Mucosa of rectum (tissue), 2 donors: ENCODE data around the gene LPCAT1.
"Not testable (repeated sequence)": the region's sequence is repeated elsewhere in the genome, so short reads cannot be mapped to it uniquely, and the experiment has no call there.

Experiments used
- H3K27ac ChIP-seq, 2 donors: one replicate each; pipeline ENCODE4 v1.7.0; 2013; ENCODE audit warnings: inconsistent platforms in 2 of 2, low read depth in 2 of 2, low read length in 2 of 2
- H3K27me3 ChIP-seq, 2 donors: one replicate each; pipeline ENCODE4 v1.7.0; 2013; ENCODE audit warnings: low read length in 2 of 2; ENCODE audit not compliant: control insufficient read depth in 2 of 2, insufficient read depth in 2 of 2
- H3K36me3 ChIP-seq, 2 donors: one replicate each; pipeline ENCODE4 v1.7.0; 2013; ENCODE audit warnings: low read length in 2 of 2; ENCODE audit not compliant: control insufficient read depth in 2 of 2, insufficient read depth in 2 of 2
- H3K4me1 ChIP-seq, 2 donors: one replicate each; pipeline ENCODE4 v1.7.0; 2013; ENCODE audit warnings: low read length in 2 of 2, mild to moderate bottlenecking in 1 of 2; ENCODE audit not compliant: control insufficient read depth in 2 of 2, insufficient read depth in 2 of 2
- H3K4me3 ChIP-seq, 2 donors: one replicate each; pipeline ENCODE4 v1.7.0; 2013; ENCODE audit warnings: low read length in 2 of 2
- H3K9ac ChIP-seq, 2 donors: one replicate each; pipeline ENCODE4 v1.7.0; 2013; ENCODE audit warnings: low read length in 2 of 2, low read depth in 1 of 2, mild to moderate bottlenecking in 1 of 2
- H3K9me3 ChIP-seq, 2 donors: one replicate each; pipeline ENCODE4 v1.7.0; 2013; ENCODE audit warnings: low read length in 2 of 2; ENCODE audit not compliant: control insufficient read depth in 2 of 2
- donor health status: healthy.
- donor health status: Normal muscosa, but diverticular disease.

LPCAT1 gene

DNA sequence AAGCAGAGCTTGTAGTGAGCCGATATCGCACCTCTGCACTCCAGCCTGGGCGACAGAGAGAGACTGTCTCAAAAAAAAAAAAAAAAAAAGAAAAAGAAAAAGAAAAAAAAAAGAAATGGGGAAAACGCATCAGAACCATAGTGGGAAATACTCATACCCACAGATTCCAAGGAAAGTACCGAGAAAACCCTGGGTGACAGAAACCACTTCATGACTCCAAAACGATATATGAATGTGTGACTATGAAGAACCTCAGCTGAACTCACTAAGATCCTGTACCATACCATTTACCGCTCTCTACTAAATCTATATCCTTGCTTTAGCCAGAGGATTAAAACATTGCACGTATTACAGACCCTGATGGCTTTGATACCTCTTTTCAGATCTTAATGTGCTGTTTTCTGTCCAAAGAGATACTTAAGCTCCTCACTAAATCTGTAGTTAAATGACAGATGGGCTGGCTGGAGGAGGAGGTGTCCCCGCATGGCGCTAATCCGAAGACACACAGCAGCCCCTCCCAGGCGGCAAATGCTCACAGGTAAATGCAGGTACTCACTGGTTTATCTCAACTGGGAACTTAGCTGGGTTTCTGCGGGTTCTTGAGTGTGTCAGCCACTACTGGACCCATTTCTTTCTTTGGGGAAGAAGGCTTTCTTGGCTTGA, 2.8 kb downstream of the LPCAT1 start:
- no peak overlapping the region for H3K4me3 ChIP-seq
- H3K9me3 ChIP-seq: no peaks in the 10 kb centered on the region
- peaks cover 9 to 19% of the 10 kb centered on the region in 2 donors for H3K4me1 ChIP-seq
- peaks cover 0 to 6% of the 10 kb centered on the region in 2 donors for H3K36me3 ChIP-seq
- H3K27ac ChIP-seq: no peak overlapping the region
- no peak overlapping the region for H3K9ac ChIP-seq
- no peaks in the 10 kb centered on the region for H3K27me3 ChIP-seq

DNA sequence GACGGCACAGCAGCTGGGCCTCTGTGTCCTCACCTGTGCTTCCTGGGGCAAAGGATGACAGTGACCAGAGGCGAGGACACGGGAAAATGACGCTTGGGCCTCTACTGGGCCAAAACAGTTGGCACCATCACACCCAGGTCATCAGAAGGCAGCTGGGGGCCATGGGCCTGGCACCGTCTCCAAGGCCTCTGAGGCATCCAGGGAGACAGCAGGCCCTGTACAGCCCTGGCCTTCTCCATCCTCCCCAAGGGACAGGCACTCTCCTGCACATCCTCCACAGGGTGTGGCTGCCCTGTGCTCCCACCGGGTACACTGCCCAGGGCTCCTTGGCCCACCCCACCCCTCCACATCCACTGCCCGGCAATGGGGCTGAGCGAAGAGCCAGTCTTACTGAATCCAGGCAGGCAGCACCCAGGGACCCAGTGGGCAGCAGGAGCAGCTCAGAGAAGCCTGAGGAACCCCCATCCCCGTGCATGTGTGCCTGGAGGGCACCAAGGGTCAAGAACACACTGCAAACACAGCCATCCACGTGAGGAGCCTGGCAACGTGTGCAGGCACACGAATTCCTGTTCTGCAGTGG, 4.0 kb downstream of the LPCAT1 start:
- Histone ChIP-seq H3K9me3 (no peaks in the 10 kb centered on the region), H3K4me3 (no peak overlapping the region), H3K4me1 (peaks cover 9 to 19% of the 10 kb centered on the region in 2 donors), H3K27ac (no peak overlapping the region), H3K36me3 (peaks cover 0 to 6% of the 10 kb centered on the region in 2 donors), H3K9ac (no peak overlapping the region), H3K27me3 (no peaks in the 10 kb centered on the region)

GRCh38 chr5:1517838-1518237, 5.9 kb downstream of the LPCAT1 start:
- no peaks in the 10 kb centered on the region for H3K27me3 ChIP-seq
- no peak overlapping the region for H3K27ac ChIP-seq
- no peak overlapping the region for H3K4me3 ChIP-seq
- peaks cover 0 to 6% of the 10 kb centered on the region in 2 donors for H3K36me3 ChIP-seq
- H3K9ac ChIP-seq: no peak overlapping the region
- peaks cover 3 to 11% of the 10 kb centered on the region in 2 donors for H3K4me1 ChIP-seq
- no peaks in the 10 kb centered on the region for H3K9me3 ChIP-seq

DNA sequence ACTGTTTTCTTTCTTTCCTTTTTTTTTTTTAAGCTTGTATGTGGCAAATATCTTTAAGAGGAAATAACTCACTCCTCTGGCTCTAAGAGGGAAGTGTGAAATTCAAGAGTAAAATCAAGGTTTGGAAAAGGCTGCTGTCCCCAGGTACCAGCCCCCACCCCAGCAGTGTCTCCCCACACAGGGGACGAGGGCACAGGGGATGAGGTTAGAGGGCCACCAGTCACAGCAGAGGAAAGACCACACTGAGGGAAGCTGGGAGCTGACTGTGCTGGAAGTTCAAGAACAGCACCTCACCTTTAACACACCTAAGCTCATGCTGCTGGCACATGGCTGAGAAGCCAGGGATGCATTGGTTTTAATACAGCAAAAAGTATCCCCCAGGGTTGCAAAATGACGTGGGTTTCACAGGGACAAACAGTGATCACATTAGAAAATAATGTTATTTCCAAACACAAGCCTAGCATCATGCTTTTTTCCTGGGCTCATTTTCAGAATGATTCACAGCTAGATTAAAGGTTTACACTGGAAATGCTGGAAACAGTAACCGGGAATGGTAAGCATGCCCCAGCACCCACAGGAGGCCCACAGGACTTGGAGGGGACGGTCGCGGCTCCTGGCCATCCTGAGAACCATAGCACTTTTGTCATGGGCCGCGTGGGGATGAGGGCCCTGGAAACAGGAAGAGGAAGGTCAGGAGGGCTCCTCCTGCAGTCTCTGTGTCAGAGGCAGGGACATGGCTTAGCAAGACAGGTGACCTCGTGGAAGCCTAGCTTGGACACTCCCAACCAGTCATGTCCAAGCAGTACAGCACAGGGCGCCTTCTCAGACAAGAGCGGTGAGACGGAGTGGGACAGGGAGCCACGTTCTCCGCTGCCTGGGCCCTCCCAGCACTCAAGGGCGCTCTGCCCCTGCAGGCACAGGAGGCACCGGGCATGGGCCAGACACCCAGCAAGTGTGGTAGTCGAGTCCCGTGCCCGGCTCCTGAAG, 6.9 kb downstream of the LPCAT1 start:
- H3K27ac ChIP-seq: no peak overlapping the region
- H3K4me1 ChIP-seq: peaks cover 2 to 3% of the 10 kb centered on the region in 2 donors

GRCh38 chr5:1515921-1516571, 7.7 kb downstream of the LPCAT1 start:
- H3K27ac ChIP-seq: no peak overlapping the region
- peaks cover 0 to 2% of the 10 kb centered on the region in 2 donors for H3K4me1 ChIP-seq
- H3K36me3 ChIP-seq: peaks cover 0 to 7% of the 10 kb centered on the region in 2 donors
- H3K27me3 ChIP-seq: no peaks in the 10 kb centered on the region
- no peak overlapping the region for H3K4me3 ChIP-seq
- H3K9me3 ChIP-seq: no peaks in the 10 kb centered on the region
- H3K9ac ChIP-seq: no peak overlapping the region

More for the DNA sequence above, 6.9 kb downstream of the LPCAT1 start:
- no peaks in the 10 kb centered on the region for H3K27me3 ChIP-seq
- peaks cover 0 to 7% of the 10 kb centered on the region in 2 donors for H3K36me3 ChIP-seq
- H3K9me3 ChIP-seq: no peaks in the 10 kb centered on the region
- no peak overlapping the region for H3K9ac ChIP-seq
- no peak overlapping the region for H3K4me3 ChIP-seq

DNA sequence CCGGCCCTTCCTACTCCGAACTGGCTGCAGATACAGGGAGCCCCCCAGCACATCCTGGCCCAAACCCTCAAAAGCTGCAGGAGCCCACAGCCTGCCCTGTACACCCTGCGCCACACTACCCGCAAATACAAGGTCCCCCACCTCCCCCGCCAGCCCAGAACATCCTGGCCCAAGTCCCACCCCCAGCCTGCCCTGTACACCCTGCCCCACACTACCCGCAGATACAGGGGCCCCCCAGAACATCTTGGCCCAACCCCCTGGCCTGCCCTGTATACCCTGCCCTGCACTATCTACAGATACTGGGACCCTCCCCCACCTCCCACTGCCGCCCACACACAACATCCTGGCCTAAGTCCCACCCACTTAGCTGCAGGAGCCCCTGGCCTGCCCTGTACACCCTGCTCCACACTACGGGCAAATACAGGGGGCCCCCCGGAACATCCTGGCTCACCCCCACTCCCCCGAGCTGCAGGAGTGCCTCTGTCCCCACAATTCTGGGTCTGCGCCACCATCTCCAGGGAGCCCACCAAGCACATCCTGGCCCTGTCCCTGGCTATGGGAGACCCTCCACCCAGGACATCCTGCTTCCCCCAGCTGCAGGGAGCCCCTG, 8.3 kb downstream of the LPCAT1 start:
- H3K36me3 ChIP-seq: peaks cover 0 to 7% of the 10 kb centered on the region in 2 donors
- no peak overlapping the region for H3K4me3 ChIP-seq
- H3K27me3 ChIP-seq: no peaks in the 10 kb centered on the region
- no peak overlapping the region for H3K9ac ChIP-seq
- H3K27ac ChIP-seq: no peak overlapping the region
- peaks cover 0 to 2% of the 10 kb centered on the region in 2 donors for H3K4me1 ChIP-seq
- H3K9me3 ChIP-seq: no peaks in the 10 kb centered on the region

DNA sequence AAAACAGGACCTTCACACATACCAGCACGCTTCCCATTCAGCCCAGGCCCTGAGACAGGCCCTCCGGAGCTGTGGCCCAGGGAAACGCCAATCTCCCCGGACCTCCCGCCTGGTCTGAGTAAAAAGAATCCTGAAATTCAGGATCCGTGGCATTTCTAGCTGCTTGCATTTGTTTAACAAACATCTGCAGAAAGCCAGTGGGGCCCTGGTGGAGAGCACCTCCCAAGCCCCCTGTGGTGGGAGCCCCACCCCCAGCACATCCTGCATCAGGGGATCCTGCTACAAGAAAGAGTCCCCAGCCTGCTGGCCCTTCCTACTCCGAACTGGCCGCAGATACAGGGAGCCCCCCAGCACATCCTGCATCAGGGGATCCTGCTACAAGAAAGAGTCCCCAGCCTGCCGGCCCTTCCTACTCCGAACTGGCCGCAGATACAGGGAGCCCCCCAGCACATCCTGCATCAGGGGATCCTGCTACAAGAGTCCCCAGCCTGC, 8.9 kb downstream of the LPCAT1 start:
- H3K9ac ChIP-seq, H3K27me3 ChIP-seq, H3K9me3 ChIP-seq, H3K27ac ChIP-seq, H3K4me1 ChIP-seq, H3K36me3 ChIP-seq, H3K4me3 ChIP-seq: not testable (repeated sequence)

DNA sequence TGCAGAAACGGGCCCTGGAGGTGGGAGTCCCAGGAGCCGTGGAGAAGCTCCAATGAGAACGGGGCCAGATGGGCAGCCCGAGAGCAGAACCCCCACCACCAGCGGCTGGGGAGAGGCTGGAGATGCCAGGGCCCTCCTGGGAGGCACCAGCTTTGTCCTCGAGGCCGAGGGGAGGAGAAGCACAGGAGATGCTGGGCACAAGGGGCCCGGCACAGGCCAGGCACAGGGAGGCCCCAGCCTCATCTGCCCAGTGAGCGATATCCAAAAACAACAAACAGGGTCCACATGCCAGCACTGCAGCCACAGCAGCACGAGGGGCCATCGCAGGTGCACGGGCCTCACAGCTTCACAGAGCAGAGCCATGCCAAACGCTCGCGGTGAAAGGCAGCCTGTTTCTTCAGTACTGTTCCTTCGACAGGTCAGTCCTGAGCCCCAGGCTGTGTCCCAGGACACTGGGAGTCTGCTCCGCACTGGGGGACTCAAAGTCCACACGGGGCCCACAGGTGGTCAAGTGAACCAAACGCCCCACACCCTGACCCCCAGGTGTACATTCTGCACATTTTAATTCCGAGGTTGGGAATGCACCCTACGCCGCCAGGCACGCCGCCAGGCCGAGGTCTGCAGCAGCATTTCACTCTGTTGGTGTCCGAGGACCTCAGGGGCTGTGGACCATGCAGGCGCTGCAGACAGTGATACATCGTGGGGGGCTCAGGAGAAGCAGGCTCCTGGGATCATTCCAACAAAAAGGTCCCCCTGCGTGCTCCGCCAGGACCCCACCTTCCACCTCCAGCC, 9.5 kb downstream of the LPCAT1 start:
- peaks cover 0 to 2% of the 10 kb centered on the region in 2 donors for H3K4me1 ChIP-seq
- H3K27ac ChIP-seq: no peak overlapping the region
- no peaks in the 10 kb centered on the region for H3K27me3 ChIP-seq
- peaks cover 0 to 2% of the 10 kb centered on the region in 2 donors for H3K36me3 ChIP-seq
- H3K9ac ChIP-seq: no peak overlapping the region
- no peak overlapping the region for H3K4me3 ChIP-seq
- H3K9me3 ChIP-seq: no peaks in the 10 kb centered on the region
